K562 (cell line): Measurements from ENCODE around the gene SURF4. TPM values are rescaled to one million over a fixed set of nuclear protein-coding genes. Genes with fewer than 3 reads are reported as not detected.

ENCODE experiments used
- CCNT2 ChIP-seq: IDR thresholded peaks from 2 replicates; pipeline ENCODE4 v1.6.1; 2011; ENCODE audit warnings: borderline replicate concordance, low read depth, mild to moderate bottlenecking, moderate library complexity, mixed read lengths, low read length; ENCODE audit not compliant: insufficient read length; ENCODE audit errors: extremely low read depth
- CTBP1 ChIP-seq: fragments of 450-650 bp; IDR thresholded peaks from 2 replicates; pipeline ENCODE4 v1.6.1; 2016; ENCODE audit warnings: borderline replicate concordance
- GABPB1 ChIP-seq: sonication (generic); formaldehyde crosslinking; IDR thresholded peaks from 2 replicates; pipeline ENCODE4 v1.8.0; 2022; ENCODE audit warnings: mild to moderate bottlenecking, missing genetic modification reagents
- ILF3 ChIP-seq: fragments of 450-650 bp; IDR thresholded peaks from 2 replicates; pipeline ENCODE4 v1.6.1; 2018; ENCODE audit warnings: antibody characterized with exemption, mild to moderate bottlenecking, moderate library complexity, borderline replicate concordance
- MCM5 ChIP-seq: fragments of 450-650 bp; IDR thresholded peaks from 2 replicates; pipeline ENCODE4 v1.6.1; 2016; ENCODE audit warnings: low read depth
- REST ChIP-seq, 2 experiments: fragments of 450-650 bp; formaldehyde crosslinking in 1 of 2; IDR thresholded peaks; 2 replicates each; pipeline versions ENCODE4 v1.4.0 to v1.6.1; 2014 to 2020; ENCODE audit warnings: mild to moderate bottlenecking in 2 of 2, borderline replicate concordance in 1 of 2, low read depth in 1 of 2
- RUNX1 ChIP-seq: sonication (generic); IDR thresholded peaks from 2 replicates; pipeline ENCODE4 v1.6.1; 2016; ENCODE audit warnings: antibody characterized with exemption, low read depth
- SLC30A9 ChIP-seq: fragments of 250-450 bp; sonication (Bioruptor Pico); IDR thresholded peaks from 2 replicates; pipeline ENCODE4 v1.8.0; 2022; ENCODE audit warnings: mild to moderate bottlenecking, moderate library complexity
- SP1 ChIP-seq: sonication (generic); formaldehyde crosslinking; IDR thresholded peaks from 2 replicates; pipeline ENCODE4 v1.8.1; 2022; ENCODE audit warnings: mild to moderate bottlenecking, missing genetic modification reagents
- SRSF1 ChIP-seq: fragments of 200-400 bp; formaldehyde crosslinking; IDR thresholded peaks from 2 replicates; pipeline ENCODE4 v1.6.1; 2017; ENCODE audit warnings: mild to moderate bottlenecking, low read depth, low read length, moderate library complexity
- TAL1 ChIP-seq: fragments of 450-650 bp; IDR thresholded peaks from 2 replicates; pipeline ENCODE4 v1.6.1; 2016; ENCODE audit warnings: mild to moderate bottlenecking
- TEAD4 ChIP-seq, 2 experiments: sonication (generic) in 1 of 2; formaldehyde crosslinking in 1 of 2; IDR thresholded peaks; 2 replicates each; pipeline versions ENCODE4 v1.6.1 to v1.8.0; 2012 to 2022; ENCODE audit warnings: borderline replicate concordance in 1 of 2, inconsistent platforms in 1 of 2, low read length in 1 of 2, mild to moderate bottlenecking in 1 of 2, missing genetic modification reagents in 1 of 2
- TGIF2 ChIP-seq: sonication (generic); formaldehyde crosslinking; IDR thresholded peaks from 2 replicates; pipeline ENCODE4 v1.8.1; 2022; ENCODE audit warnings: mild to moderate bottlenecking, missing genetic modification reagents, moderate library complexity
- TRIM28 ChIP-seq: fragments of 450-650 bp; IDR thresholded peaks from 2 replicates; pipeline ENCODE4 v1.6.1; 2017
- ZNF12 ChIP-seq: sonication (generic); formaldehyde crosslinking; IDR thresholded peaks from 2 replicates; pipeline ENCODE4 v1.4.0; 2020; ENCODE audit warnings: mild to moderate bottlenecking, missing genetic modification reagents
- polyA plus RNA-seq, 8 experiments: library from polyadenylated mRNA; depleted of rRNA in 4 of 8; stranded (reverse) in 5 of 8; unstranded in 3 of 8; fragments of >200 nt; fragmentation: Nextera tagmentation in 2 of 8; fragmentation: Illumina TruSeq in 1 of 8; extraction: Ambion mirVana in 2 of 8; extraction: Trizol in 1 of 8; gene quantifications; 2 replicates each; pipeline versions ENCODE4 v1.2.1 to v1.2.3, GENCODE V29; 2011 to 2014; ENCODE audit warnings: inconsistent platforms in 1 of 8, missing spikeins in 1 of 8
- total RNA-seq, 7 experiments: library from RNA; depleted of rRNA in 6 of 7; stranded (reverse); fragments of >200 nt in 6 of 7; fragmentation: Illumina TruSeq in 2 of 7; extraction: Trizol in 2 of 7; gene quantifications; 2 replicates each; pipeline versions ENCODE4 v1.2.1 to v1.2.3, GENCODE V29; 2011 to 2021; ENCODE audit warnings: low replicate concordance in 1 of 7
- TF ChIP-seq, protein P1 (sequence below): sonication (generic); formaldehyde crosslinking; IDR thresholded peaks from 2 replicates; pipeline ENCODE4 v1.5.0; 2020; ENCODE audit warnings: missing genetic modification reagents
- TF ChIP-seq, protein P2 (sequence below): fragments of 250-450 bp; sonication (Bioruptor Pico); IDR thresholded peaks from 2 replicates; pipeline ENCODE4 v1.8.0; 2022; ENCODE audit warnings: moderate library complexity, mild to moderate bottlenecking, inconsistent platforms

The SURF4 gene
- total and polyA plus RNA-seq, 9 of the 15 experiments (the other 6 are each of a cell fraction or from before 2014, with no cell fraction given) = 8.4 to 176 (median 130) TPM

DNA sequence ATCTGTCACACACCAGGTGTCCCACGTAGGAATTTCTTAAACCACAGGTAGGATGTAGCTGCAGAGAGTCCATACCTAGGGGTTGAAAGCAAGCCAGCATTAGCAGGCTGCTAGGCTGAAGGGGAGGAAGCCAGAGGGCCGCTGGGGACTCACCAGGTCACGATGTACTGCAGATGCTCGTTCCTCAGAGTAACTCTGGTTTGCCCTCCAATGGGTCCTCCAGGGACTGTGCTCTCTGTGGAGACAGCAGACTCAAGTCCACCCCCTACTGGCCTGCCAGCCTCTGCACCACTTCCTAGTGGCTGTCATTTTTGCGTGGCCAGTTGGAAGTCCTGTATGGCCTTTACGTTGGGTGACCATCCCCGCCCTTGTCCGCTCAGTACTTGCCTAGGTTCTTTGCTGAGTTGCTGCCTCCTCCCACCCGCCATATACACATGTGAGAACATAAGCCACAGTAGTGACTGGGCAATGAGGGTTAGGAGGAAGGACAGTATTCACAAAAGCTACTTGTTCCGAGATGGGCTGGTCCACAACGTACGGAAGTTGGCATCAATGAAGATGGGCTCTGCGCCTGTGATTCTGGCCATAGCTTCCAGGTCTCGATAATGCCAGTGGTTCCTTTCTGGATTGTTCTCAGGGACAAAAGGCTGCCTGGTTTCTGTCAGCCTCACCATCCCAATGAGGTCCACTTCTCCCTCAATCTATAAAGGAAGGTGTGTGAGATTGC, 23.8 kb downstream of the SURF4 start (continued):
- peak; percentile 33; the same call in 1 of the 2 replicates for TF ChIP-seq REST (IDR thresholded peaks at IDR 0.05; ENCODE audit: borderline replicate concordance)
- TF ChIP-seq REST (CRISPR knock-in tag; IDR thresholded peaks at IDR 0.05; ENCODE audit: low read depth) = no peak
- no peak for TF ChIP-seq SRSF1
- TF ChIP-seq SLC30A9 (CRISPR knock-in tag) = no peak
- TF ChIP-seq, protein P1, sequence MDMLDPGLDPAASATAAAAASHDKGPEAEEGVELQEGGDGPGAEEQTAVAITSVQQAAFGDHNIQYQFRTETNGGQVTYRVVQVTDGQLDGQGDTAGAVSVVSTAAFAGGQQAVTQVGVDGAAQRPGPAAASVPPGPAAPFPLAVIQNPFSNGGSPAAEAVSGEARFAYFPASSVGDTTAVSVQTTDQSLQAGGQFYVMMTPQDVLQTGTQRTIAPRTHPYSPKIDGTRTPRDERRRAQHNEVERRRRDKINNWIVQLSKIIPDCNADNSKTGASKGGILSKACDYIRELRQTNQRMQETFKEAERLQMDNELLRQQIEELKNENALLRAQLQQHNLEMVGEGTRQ (CRISPR knock-in tag) = no peak
- TF ChIP-seq ILF3 = peak; percentile 6; the same call in 1 of the 2 replicates
- TF ChIP-seq MCM5 = no peak
- TF ChIP-seq RUNX1 = no peak
- TF ChIP-seq SP1 (CRISPR knock-in tag) = peak; percentile 78
- TF ChIP-seq, protein P2, sequence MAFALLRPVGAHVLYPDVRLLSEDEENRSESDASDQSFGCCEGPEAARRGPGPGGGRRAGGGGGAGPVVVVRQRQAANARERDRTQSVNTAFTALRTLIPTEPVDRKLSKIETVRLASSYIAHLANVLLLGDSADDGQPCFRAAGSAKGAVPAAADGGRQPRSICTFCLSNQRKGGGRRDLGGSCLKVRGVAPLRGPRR = no peak
- TF ChIP-seq GABPB1 (CRISPR knock-in tag) = peak; percentile 68
- no peak for TF ChIP-seq CCNT2
- peak; percentile 84 for TF ChIP-seq CTBP1
- no peak for TF ChIP-seq TAL1
- TF ChIP-seq TGIF2 (CRISPR knock-in tag) = peak; percentile 18; the same call in 1 of the 2 replicates
- TF ChIP-seq TRIM28 = peak; percentile 88
- TF ChIP-seq TEAD4 (IDR thresholded peaks at IDR 0.05; ENCODE audit: low read length) = peak; percentile 24; the same call in 1 of the 2 replicates
- no peak for TF ChIP-seq TEAD4 (CRISPR knock-in tag; IDR thresholded peaks at IDR 0.05; ENCODE audit: borderline replicate concordance)
- no peak for TF ChIP-seq ZNF12 (CRISPR knock-in tag)
